ENCODE measurements around the gene FGD6.

GRCh38 chr12:95118788-95119179, 98.5 kb downstream of the FGD6 start:
- no peak for TF ChIP-seq RAD21 (IDR thresholded peaks at IDR 0.05; ENCODE audit: low read length)
- no peak for TF ChIP-seq CTCF (conservative IDR thresholded peaks at IDR 0.05; ENCODE audit: low read depth, low read length)
- TF ChIP-seq POLR2A (IDR thresholded peaks at IDR 0.05; ENCODE audit: low read depth, low read length) = no peak

Measured in IMR-90 (cell line).